Fibroblast of lung (primary cell): Measurements from ENCODE around the gene GOLGA1. TPM values are rescaled to one million over a fixed set of nuclear protein-coding genes. Genes with fewer than 3 reads are reported as not detected.
"Not testable (repeated sequence)": the region's sequence is repeated elsewhere in the genome, so short reads cannot be mapped to it uniquely, and the experiment has no call there.

Source experiments
- DNase-seq, 2 donors: peaks; one replicate each; pipeline versions ENCODE4 v3.0.0 to v3.0.0-alpha.2; 2010; ENCODE audit warnings: low read depth in 2 of 2
- H2AFZ ChIP-seq: 2 replicates; pipeline ENCODE4 v1.5.1; 2012; ENCODE audit warnings: low read length, control low read depth, inconsistent platforms
- H3K27ac ChIP-seq: 2 replicates; pipeline ENCODE4 v1.5.1; 2011; ENCODE audit warnings: low read length, control low read depth; ENCODE audit not compliant: insufficient read depth
- H3K27me3 ChIP-seq: 2 replicates; pipeline ENCODE4 v1.5.1; 2011; ENCODE audit warnings: mild to moderate bottlenecking, low read length; ENCODE audit not compliant: control insufficient read depth, insufficient read depth
- H3K36me3 ChIP-seq: 2 replicates; pipeline ENCODE4 v1.5.1; 2011; ENCODE audit warnings: low read length; ENCODE audit not compliant: control insufficient read depth, insufficient read depth
- H3K4me1 ChIP-seq: 2 replicates; pipeline ENCODE4 v1.5.1; 2011; ENCODE audit warnings: low read length; ENCODE audit not compliant: control insufficient read depth, insufficient read depth; ENCODE audit errors: extremely low read depth
- H3K4me2 ChIP-seq: 2 replicates; pipeline ENCODE4 v1.5.1; 2011; ENCODE audit warnings: low read length, control low read depth; ENCODE audit not compliant: insufficient read depth; ENCODE audit errors: extremely low read depth
- H3K4me3 ChIP-seq, 4 experiments: fragments of 200-600 bp in 1 of 4; sonication (generic) in 1 of 4; replicated peaks in 1 of 4; 2 replicates each; pipeline ENCODE4 v1.5.1; 2011 to 2016; ENCODE audit warnings: low read length in 4 of 4, low read depth in 3 of 4, mild to moderate bottlenecking in 3 of 4, control low read depth in 2 of 4, inconsistent platforms in 1 of 4, mixed read lengths in 1 of 4; ENCODE audit not compliant: insufficient read depth in 1 of 4; ENCODE audit errors: control extremely low read depth in 1 of 4
- H3K79me2 ChIP-seq: 2 replicates; pipeline ENCODE4 v1.5.1; 2012; ENCODE audit warnings: mild to moderate bottlenecking, low read length, inconsistent platforms; ENCODE audit not compliant: control insufficient read depth, insufficient read depth
- H3K9ac ChIP-seq: 2 replicates; pipeline ENCODE4 v1.5.1; 2011; ENCODE audit warnings: mild to moderate bottlenecking, low read length, control low read depth; ENCODE audit not compliant: insufficient read depth
- H3K9me3 ChIP-seq: 2 replicates; pipeline ENCODE4 v1.5.1; 2012; ENCODE audit warnings: low read depth, low read length; ENCODE audit not compliant: control insufficient read depth, insufficient read depth
- H4K20me1 ChIP-seq: 2 replicates; pipeline ENCODE4 v1.5.1; 2011; ENCODE audit warnings: low read length; ENCODE audit not compliant: control insufficient read depth, insufficient read depth; ENCODE audit errors: extremely low read depth
- CTCF ChIP-seq, 2 donors: IDR thresholded peaks in 1 of 2; conservative IDR thresholded peaks in 1 of 2; 1 replicate in 1 of 2; 2 replicates in 1 of 2; pipeline ENCODE4 v1.5.1; 2011 to 2012; ENCODE audit warnings: low read length in 2 of 2, control low read depth in 1 of 2, inconsistent platforms in 1 of 2, low read depth in 1 of 2, mild to moderate bottlenecking in 1 of 2
- EZH2 ChIP-seq: IDR thresholded peaks from 2 replicates; pipeline ENCODE4 v1.5.1; 2012; ENCODE audit warnings: low read length, control low read depth, mild to moderate bottlenecking; ENCODE audit errors: missing control alignments
- polyA plus RNA-seq, 2 donors: library from polyadenylated mRNA; depleted of rRNA in 1 of 2; stranded (reverse) in 1 of 2; unstranded in 1 of 2; fragments of >200 nt; gene quantifications; 2 replicates each; pipeline ENCODE4 v1.2.1, GENCODE V29; 2011 to 2012; ENCODE audit warnings: missing spikeins in 1 of 2
- total RNA-seq: library from RNA; depleted of rRNA; stranded (reverse); fragments of >200 nt; gene quantifications from 2 replicates; pipeline ENCODE4 v1.2.1, GENCODE V29; 2014

GOLGA1 gene
- total and polyA plus RNA-seq, 2 donors (not counting 1 experiment from before 2014, with no cell fraction given): 12.0 to 15.9 TPM

- no peak overlapping the region for H3K9ac ChIP-seq
- no peaks in the 10 kb centered on the region for H3K36me3 ChIP-seq
- H3K4me3 ChIP-seq: no peak overlapping the region
- TF ChIP-seq EZH2: no peak
- no peak for TF ChIP-seq CTCF (conservative IDR thresholded peaks at IDR 0.05 in 1 of 2, IDR thresholded peaks at IDR 0.05 in 1 of 2; ENCODE audit: low read depth in 1 of 2, low read length in 2 of 2)
- no peaks in the 10 kb centered on the region for H3K27me3 ChIP-seq
- no peaks in the 10 kb centered on the region for H4K20me1 ChIP-seq
- H2AFZ ChIP-seq: no peak overlapping the region
- H3K27ac ChIP-seq: no peak overlapping the region
- H3K4me1 ChIP-seq: no peaks in the 10 kb centered on the region
- no peak overlapping the region for H3K4me2 ChIP-seq
- no peaks in the 10 kb centered on the region for H3K9me3 ChIP-seq
- no peak for DNase-seq
- H3K79me2 ChIP-seq: no peaks in the 10 kb centered on the region
Measured at GRCh38 chr9:124846969-124847368, 93.9 kb downstream of the GOLGA1 start.

- H4K20me1 ChIP-seq, DNase-seq, H3K4me1 ChIP-seq, H3K9ac ChIP-seq, H3K27ac ChIP-seq, H3K36me3 ChIP-seq, H2AFZ ChIP-seq, H3K9me3 ChIP-seq, H3K4me3 ChIP-seq, H3K79me2 ChIP-seq, H3K27me3 ChIP-seq, H3K4me2 ChIP-seq: not testable (repeated sequence)
Measured at GRCh38 chr9:124846467-124846866, 94.4 kb downstream of the GOLGA1 start.

GRCh38 chr9:124844291-124844690 is 96.6 kb downstream of the GOLGA1 start:
- no peaks in the 10 kb centered on the region for H4K20me1 ChIP-seq

More at GRCh38 chr9:124844291-124844690, 96.6 kb downstream of the GOLGA1 start:
- Histone ChIP-seq H3K9me3 (no peaks in the 10 kb centered on the region), H3K27ac (no peak overlapping the region), H3K9ac (no peak overlapping the region), H3K27me3 (no peaks in the 10 kb centered on the region), H2AFZ (no peak overlapping the region), H3K79me2 (no peaks in the 10 kb centered on the region), H3K36me3 (no peaks in the 10 kb centered on the region), H3K4me3 (no peak overlapping the region), H3K4me2 (no peak overlapping the region), H3K4me1 (no peaks in the 10 kb centered on the region)
- DNase-seq: no peak
- TF ChIP-seq CTCF (conservative IDR thresholded peaks at IDR 0.05 in 1 of 2, IDR thresholded peaks at IDR 0.05 in 1 of 2; ENCODE audit: low read depth in 1 of 2, low read length in 2 of 2): no peak
